Right lobe of liver (tissue), 6 donors: ENCODE data around the gene ZNF561. TPM values are rescaled to one million over a fixed set of nuclear protein-coding genes. Genes with fewer than 3 reads are reported as not detected.

Experiments used
- ATAC-seq, 4 donors: fragments of 200-7000 bp; cut with Tn5 transposase; one replicate each; pipeline ENCODE4 v1.9.1; 2020; ENCODE audit warnings: mild to moderate bottlenecking in 4 of 4, moderate library complexity in 4 of 4
- DNase-seq, 3 donors: peaks; one replicate each; pipeline ENCODE4 v3.0.0-alpha.2; 2020
- H3K27ac ChIP-seq, 3 donors: fragments of 200-600 bp; one replicate each; pipeline ENCODE4 v1.8.0; 2022
- H3K27me3 ChIP-seq, 2 donors: fragments of 200-600 bp; one replicate each; pipeline ENCODE4 v1.8.0; 2022
- H3K36me3 ChIP-seq, 4 donors: fragments of 200-600 bp; sonication (generic) in 1 of 4; one replicate each; pipeline versions ENCODE4 v1.5.1 to v1.8.0; 2017 to 2022; ENCODE audit warnings: control low read depth in 1 of 4
- H3K4me1 ChIP-seq, 4 donors: fragments of 200-600 bp; sonication (generic) in 1 of 4; one replicate each; pipeline versions ENCODE4 v1.5.1 to v1.8.0; 2017 to 2022; ENCODE audit warnings: control low read depth in 1 of 4
- H3K4me3 ChIP-seq, 3 donors: fragments of 200-600 bp; one replicate each; pipeline ENCODE4 v1.8.0; 2022
- H3K9me3 ChIP-seq, 4 donors: fragments of 200-600 bp; sonication (generic) in 1 of 4; one replicate each; pipeline versions ENCODE4 v1.5.1 to v1.8.0; 2017 to 2022; ENCODE audit warnings: control low read depth in 1 of 4
- POLR2A ChIP-seq: fragments of 450-650 bp; IDR thresholded peaks from one replicate; pipeline ENCODE4 v1.6.1; 2017; ENCODE audit warnings: antibody characterized with exemption, mild to moderate bottlenecking
- WGBS: methylation state at CpG from one replicate; pipeline ENCODE4 v1.1.6; 2018; ENCODE audit warnings: low coverage, low lambda C conversion rate; ENCODE audit not compliant: insufficient coverage; ENCODE audit errors: missing lambda C conversion rate; 5-methylcytosine and 5-hydroxymethylcytosine counted together
- intact Hi-C, 2 donors: fragments of 100-400 bp; cut with DNase I; formaldehyde crosslinking; loops; one replicate each; pipeline versions ENCODE4 v1.11.2 to v1.14.1; 2022
- total RNA-seq, 6 experiments: library from RNA; depleted of rRNA in 2 of 6; stranded (reverse); fragments of >200 nt in 2 of 6; fragmentation: NEBNext Ultra II Directional in 3 of 6; extraction: Animal tissue kit (Norgen Biotek cat#: 25700) in 3 of 6; gene quantifications; one replicate each; pipeline versions ENCODE4 v1.1.0 to v1.2.4, GENCODE V29; 2016 to 2023
- TF ChIP-seq, protein P1 (sequence below), 4 donors: fragments of 200-600 bp in 3 of 4; fragments of 450-650 bp in 1 of 4; IDR thresholded peaks; one replicate each; pipeline versions ENCODE4 v1.5.1 to v1.8.0; 2016 to 2022; ENCODE audit warnings: antibody characterized with exemption in 4 of 4, mild to moderate bottlenecking in 2 of 4
- donor health status: DM: no; HTN: yes; CAD: no.
- donor health status: DM: no; HTN: no; CAD: no.
- donor health status: DM: no; HTN: no; CAD: no.
- donor health status: DM: no; HTN: yes; CAD: no.
- donor health status: DM: no; HTN: yes; CAD: no.

Gene ZNF561
- total RNA-seq, 6 experiments from 2014 or later, result 11.4 to 19.4 (median 14.2) TPM

DNA sequence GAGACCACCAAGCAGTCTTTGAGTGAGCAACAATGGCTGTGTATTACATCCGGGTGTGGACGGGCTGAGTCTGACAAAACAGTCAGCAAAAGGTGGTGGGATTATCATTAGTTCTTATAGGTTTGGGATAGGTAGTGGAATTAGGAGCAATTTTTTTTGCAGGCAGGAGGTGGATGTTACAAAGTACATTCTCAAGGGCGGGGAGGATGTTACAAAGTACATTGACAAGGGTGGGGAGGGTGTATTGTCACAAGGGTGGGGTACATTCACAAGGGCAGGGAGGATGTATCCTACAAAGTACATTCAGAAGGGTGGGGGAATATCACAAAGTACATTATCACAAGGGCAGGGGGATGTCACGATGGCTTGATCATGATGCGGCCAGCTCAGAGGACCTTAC, 15.0 kb upstream of the ZNF561 start:
- H3K27ac ChIP-seq, result no peak overlapping the region
- H3K4me3 ChIP-seq, result no peak overlapping the region
- H3K9me3 ChIP-seq, result no peaks in the 10 kb centered on the region
- no peak for DNase-seq
- no peaks in the 10 kb centered on the region for H3K36me3 ChIP-seq
- TF ChIP-seq, protein P1, sequence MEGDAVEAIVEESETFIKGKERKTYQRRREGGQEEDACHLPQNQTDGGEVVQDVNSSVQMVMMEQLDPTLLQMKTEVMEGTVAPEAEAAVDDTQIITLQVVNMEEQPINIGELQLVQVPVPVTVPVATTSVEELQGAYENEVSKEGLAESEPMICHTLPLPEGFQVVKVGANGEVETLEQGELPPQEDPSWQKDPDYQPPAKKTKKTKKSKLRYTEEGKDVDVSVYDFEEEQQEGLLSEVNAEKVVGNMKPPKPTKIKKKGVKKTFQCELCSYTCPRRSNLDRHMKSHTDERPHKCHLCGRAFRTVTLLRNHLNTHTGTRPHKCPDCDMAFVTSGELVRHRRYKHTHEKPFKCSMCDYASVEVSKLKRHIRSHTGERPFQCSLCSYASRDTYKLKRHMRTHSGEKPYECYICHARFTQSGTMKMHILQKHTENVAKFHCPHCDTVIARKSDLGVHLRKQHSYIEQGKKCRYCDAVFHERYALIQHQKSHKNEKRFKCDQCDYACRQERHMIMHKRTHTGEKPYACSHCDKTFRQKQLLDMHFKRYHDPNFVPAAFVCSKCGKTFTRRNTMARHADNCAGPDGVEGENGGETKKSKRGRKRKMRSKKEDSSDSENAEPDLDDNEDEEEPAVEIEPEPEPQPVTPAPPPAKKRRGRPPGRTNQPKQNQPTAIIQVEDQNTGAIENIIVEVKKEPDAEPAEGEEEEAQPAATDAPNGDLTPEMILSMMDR (IDR thresholded peaks at IDR 0.05), result no peak
- TF ChIP-seq POLR2A, result no peak
- ATAC-seq, result no peak
- intact Hi-C loops, result no loop called here
- WGBS, result 95% methylated on average over 5 of the region's 5 CpGs
- no peaks in the 10 kb centered on the region for H3K27me3 ChIP-seq
- H3K4me1 ChIP-seq, result no peaks in the 10 kb centered on the region

DNA sequence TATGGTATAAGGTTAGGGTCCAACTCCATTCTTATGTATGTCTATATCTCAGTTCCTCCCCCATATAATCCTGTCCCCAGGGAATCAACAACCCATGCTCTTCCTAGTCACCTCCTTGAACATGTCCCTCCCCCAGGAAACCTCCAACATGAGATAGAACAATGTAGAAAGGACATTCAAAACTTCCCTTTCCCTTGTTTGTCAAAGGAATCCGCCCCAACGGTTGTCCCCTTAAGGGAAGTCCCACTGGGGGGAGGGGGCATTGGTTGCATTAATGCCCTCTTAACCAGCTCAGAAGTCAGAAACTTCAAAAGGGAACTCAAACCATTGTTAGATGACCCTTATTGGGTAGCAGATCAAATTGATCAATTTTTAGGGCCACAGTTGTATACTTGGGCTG, 6.8 kb upstream of the ZNF561 start:
- ATAC-seq (no peak), DNase-seq (no peak)
- WGBS, result 55% methylated on average over 2 of the region's 2 CpGs
- Histone ChIP-seq H3K36me3 (no peaks in the 10 kb centered on the region), H3K9me3 (no peaks in the 10 kb centered on the region), H3K27me3 (no peaks in the 10 kb centered on the region), H3K4me3 (no peak overlapping the region), H3K4me1 (peaks cover 0 to 5% (median 0%) of the 10 kb centered on the region in 4 donors), H3K27ac (no peak overlapping the region)
- TF ChIP-seq, protein P1 (IDR thresholded peaks at IDR 0.05), result no peak
- TF ChIP-seq POLR2A, result no peak
- intact Hi-C loops, result loop anchor here in 1 of 2 donors (5.0 kb wide), 1 partner anchor 159 kb away; no protein-coding TSS in a partner anchor

DNA sequence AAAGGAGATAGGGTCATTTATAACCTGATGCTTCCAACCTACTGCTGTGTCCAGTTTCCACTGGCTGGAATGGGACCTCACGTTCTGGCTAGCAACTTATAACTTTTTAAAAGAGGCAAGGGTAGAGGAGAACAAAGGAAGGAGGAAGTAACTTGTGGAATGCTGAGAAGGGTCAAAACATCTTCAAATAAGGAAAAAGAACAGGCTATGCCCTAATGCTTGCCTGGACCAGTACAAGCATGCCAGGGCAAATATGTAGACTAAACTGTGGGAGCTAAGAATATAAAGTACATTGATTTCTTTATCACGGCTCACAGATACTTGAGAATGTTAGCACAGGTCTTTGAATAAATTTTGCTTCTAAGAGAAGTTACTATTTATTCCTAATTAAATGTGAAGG, 1.5 kb upstream of the ZNF561 start:
- intact Hi-C loops, result loop anchor here in 1 of 2 donors (5.0 kb wide), 1 partner anchor 165 kb away; no protein-coding TSS in a partner anchor
- no peak overlapping the region for H3K4me3 ChIP-seq
- no peak for DNase-seq
- ATAC-seq, result no peak
- H3K4me1 ChIP-seq, result peaks cover 0 to 14% (median 3%) of the 10 kb centered on the region in 4 donors
- H3K9me3 ChIP-seq, result no peaks in the 10 kb centered on the region
- no peak overlapping the region for H3K27ac ChIP-seq
- TF ChIP-seq POLR2A, result no peak
- TF ChIP-seq, protein P1 (IDR thresholded peaks at IDR 0.05), result no peak
- WGBS, result 66% methylated on average over 2 of the region's 2 CpGs
- H3K27me3 ChIP-seq, result no peaks in the 10 kb centered on the region
- H3K36me3 ChIP-seq, result peaks cover 0 to 17% (median 10%) of the 10 kb centered on the region in 4 donors

DNA sequence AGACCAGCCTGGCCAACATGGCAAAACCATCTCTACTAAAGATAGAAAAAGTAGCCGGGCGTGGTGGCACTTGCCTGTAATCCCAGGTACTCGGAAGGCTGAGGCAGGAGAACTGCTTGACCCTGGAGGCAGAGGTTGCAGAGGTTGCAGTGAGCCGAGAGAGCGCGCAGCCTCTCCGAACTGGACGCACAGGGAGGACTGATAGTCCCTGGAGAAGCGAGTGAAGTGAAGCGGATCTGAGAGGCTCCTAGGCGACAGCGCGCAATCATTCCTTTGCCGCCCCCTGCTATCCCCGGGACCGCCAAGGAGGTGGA, 233 bp downstream of the ZNF561 start:
- H3K4me3 ChIP-seq, result peak overlapping the region; percentile 79 to 85 (median 84)
- H3K27ac ChIP-seq, result peak overlapping the region; percentile 87 to 95 (median 88)
- H3K36me3 ChIP-seq, result peaks cover 0 to 34% (median 24%) of the 10 kb centered on the region in 4 donors
- DNase-seq, result no peak
- peaks cover 0 to 12% (median 3%) of the 10 kb centered on the region in 4 donors for H3K4me1 ChIP-seq
- ATAC-seq, result peak in 2 of 4 donors; percentile 59 to 66
- no peaks in the 10 kb centered on the region for H3K9me3 ChIP-seq
- intact Hi-C loops, result loop anchor here in 1 of 2 donors (5.0 kb wide), 1 partner anchor 167 kb away; no protein-coding TSS in a partner anchor
- TF ChIP-seq, protein P1 (IDR thresholded peaks at IDR 0.05), result no peak
- no peak for TF ChIP-seq POLR2A
- H3K27me3 ChIP-seq, result no peaks in the 10 kb centered on the region
- WGBS, result 0% methylated on average over 1 of the region's 16 CpGs

GRCh38 chr19:9615844-9616243, 5.2 kb downstream of the ZNF561 start:
- intact Hi-C loops, result no loop called here
- H3K4me1 ChIP-seq, result peaks cover 0 to 9% (median 0%) of the 10 kb centered on the region in 4 donors
- no peaks in the 10 kb centered on the region for H3K27me3 ChIP-seq
- ATAC-seq (no peak), DNase-seq (no peak)
- peaks cover 0 to 84% (median 69%) of the 10 kb centered on the region in 4 donors for H3K36me3 ChIP-seq
- no peak for TF ChIP-seq POLR2A
- TF ChIP-seq, protein P1 (IDR thresholded peaks at IDR 0.05), result no peak
- no peak overlapping the region for H3K27ac ChIP-seq
- no peak overlapping the region for H3K4me3 ChIP-seq
- peaks cover 3 to 12% (median 7%) of the 10 kb centered on the region in 4 donors for H3K9me3 ChIP-seq
